Esophagus squamous epithelium (tissue), 4 donors: ENCODE measurements around the gene MAP6.

Source experiments
- POLR2A ChIP-seq, 4 donors: fragments of 450-650 bp; IDR thresholded peaks; one replicate each; pipeline ENCODE4 v1.6.1; 2017; ENCODE audit warnings: antibody characterized with exemption in 4 of 4, mild to moderate bottlenecking in 4 of 4, moderate library complexity in 3 of 4
- TF ChIP-seq, protein P1 (sequence below), 6 experiments: fragments of 450-650 bp in 4 of 6; fragments of 200-600 bp in 2 of 6; sonication (generic) in 2 of 6; IDR thresholded peaks; one replicate each; pipeline ENCODE4 v1.5.1; 2016 to 2019; ENCODE audit warnings: antibody characterized with exemption in 6 of 6, mild to moderate bottlenecking in 4 of 6, moderate library complexity in 4 of 6

DNA sequence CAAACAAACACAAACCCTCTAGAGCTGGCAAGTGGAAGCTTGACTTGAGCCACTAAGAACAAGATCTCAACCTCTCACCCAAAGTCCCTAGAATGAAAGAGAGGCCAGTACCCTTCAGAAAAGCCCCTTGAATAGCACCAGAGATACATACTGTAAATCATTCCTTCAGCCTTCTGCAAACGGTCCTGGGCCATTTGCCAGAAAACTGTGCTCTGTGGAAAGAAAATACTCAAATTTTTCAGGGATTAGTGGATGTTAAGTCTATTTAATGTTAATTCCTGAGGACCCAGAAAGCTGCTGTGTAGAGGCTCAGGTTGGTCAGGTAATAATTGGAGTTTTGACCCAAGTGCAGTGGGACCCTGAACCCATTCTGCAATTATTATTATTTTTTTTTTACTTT is 89.9 kb downstream of the MAP6 start:
- TF ChIP-seq, protein P1, sequence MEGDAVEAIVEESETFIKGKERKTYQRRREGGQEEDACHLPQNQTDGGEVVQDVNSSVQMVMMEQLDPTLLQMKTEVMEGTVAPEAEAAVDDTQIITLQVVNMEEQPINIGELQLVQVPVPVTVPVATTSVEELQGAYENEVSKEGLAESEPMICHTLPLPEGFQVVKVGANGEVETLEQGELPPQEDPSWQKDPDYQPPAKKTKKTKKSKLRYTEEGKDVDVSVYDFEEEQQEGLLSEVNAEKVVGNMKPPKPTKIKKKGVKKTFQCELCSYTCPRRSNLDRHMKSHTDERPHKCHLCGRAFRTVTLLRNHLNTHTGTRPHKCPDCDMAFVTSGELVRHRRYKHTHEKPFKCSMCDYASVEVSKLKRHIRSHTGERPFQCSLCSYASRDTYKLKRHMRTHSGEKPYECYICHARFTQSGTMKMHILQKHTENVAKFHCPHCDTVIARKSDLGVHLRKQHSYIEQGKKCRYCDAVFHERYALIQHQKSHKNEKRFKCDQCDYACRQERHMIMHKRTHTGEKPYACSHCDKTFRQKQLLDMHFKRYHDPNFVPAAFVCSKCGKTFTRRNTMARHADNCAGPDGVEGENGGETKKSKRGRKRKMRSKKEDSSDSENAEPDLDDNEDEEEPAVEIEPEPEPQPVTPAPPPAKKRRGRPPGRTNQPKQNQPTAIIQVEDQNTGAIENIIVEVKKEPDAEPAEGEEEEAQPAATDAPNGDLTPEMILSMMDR (IDR thresholded peaks at IDR 0.05), result no peak
- no peak for TF ChIP-seq POLR2A (IDR thresholded peaks at IDR 0.05)
